HG03135 (cell line): ENCODE data around the gene PRUNE1.

Source experiments
- ATAC-seq: cut with Tn5 transposase; IDR thresholded peaks from one replicate; pipeline ENCODE4 v1.9.1; 2021; ENCODE audit warnings: mild to moderate bottlenecking, moderate library complexity; ENCODE audit not compliant: unreplicated experiment

Gene PRUNE1

GRCh38 chr1:151048645-151049032 lies 40.4 kb downstream of the PRUNE1 start:
- no peak for ATAC-seq

GRCh38 chr1:151049458-151049857 lies 41.2 kb downstream of the PRUNE1 start:
- ATAC-seq = no peak

- ATAC-seq = no peak
These were observed 41.9 kb downstream of the PRUNE1 start for GRCh38 chr1:151050051-151050688.

GRCh38 chr1:151051356-151052009 lies 43.2 kb downstream of the PRUNE1 start:
- no peak for ATAC-seq

- ATAC-seq = no peak
These were observed 46.8 kb downstream of the PRUNE1 start for GRCh38 chr1:151054971-151055547.

GRCh38 chr1:151055581-151055980 lies 47.3 kb downstream of the PRUNE1 start:
- ATAC-seq = no peak

- ATAC-seq = no peak
These were observed 47.9 kb downstream of the PRUNE1 start for GRCh38 chr1:151056149-151056548.

- ATAC-seq = no peak
These were observed 50.4 kb downstream of the PRUNE1 start for GRCh38 chr1:151058692-151059091.

GRCh38 chr1:151059109-151060006 lies 51.1 kb downstream of the PRUNE1 start, which contains the start of gene CDC42SE1:
Gene CDC42SE1, minus strand, starts transcription at chr1:151059622. Its CDS starts 3,892 bp downstream, at chr1:151055730.
- peak; percentile 72 for ATAC-seq

- no peak for ATAC-seq
These were observed 51.9 kb downstream of the PRUNE1 start, which contains the start of gene MLLT11 for GRCh38 chr1:151060007-151060656. Gene MLLT11, plus strand, starts transcription at chr1:151060397. Its CDS starts 6,828 bp downstream, at chr1:151067225.

- no peak for ATAC-seq
These were observed 52.6 kb downstream of the PRUNE1 start for GRCh38 chr1:151060657-151061421.

GRCh38 chr1:151061704-151062103 lies 53.5 kb downstream of the PRUNE1 start:
- no peak for ATAC-seq

GRCh38 chr1:151062741-151063371 lies 54.6 kb downstream of the PRUNE1 start:
- no peak for ATAC-seq

GRCh38 chr1:151065089-151065645 lies 56.9 kb downstream of the PRUNE1 start:
- ATAC-seq = no peak

- no peak for ATAC-seq
These were observed 58.9 kb downstream of the PRUNE1 start for GRCh38 chr1:151067185-151067584.

- no peak for ATAC-seq
These were observed 60.8 kb downstream of the PRUNE1 start for GRCh38 chr1:151069103-151069486.

- peak; percentile 75 for ATAC-seq
These were observed 62.4 kb downstream of the PRUNE1 start, which contains the start of gene GABPB2 for GRCh38 chr1:151070474-151071276. Gene GABPB2, plus strand, starts transcription at chr1:151070761. Its CDS starts 17,429 bp downstream, at chr1:151088190.

- ATAC-seq = no peak
These were observed 64.0 kb downstream of the PRUNE1 start for GRCh38 chr1:151072224-151072623.
